ENCODE results near the gene STARD13.
A peak's percentile ranks its signal among the peaks of the same experiment; 100 is the strongest.

STARD13 gene

GRCh38 chr13:33204130-33204927 lies 81.2 kb downstream of the STARD13 start:
- Mint-ChIP-seq H3K27me3 (peaks cover 37% of the 10 kb centered on the region), H3K4me3 (no peak overlapping the region), H3K4me1 (ENCODE audit: low read depth) (peaks cover 25% of the 10 kb centered on the region), H3K36me3 (ENCODE audit: low read depth) (no peaks in the 10 kb centered on the region), H3K9me3 (no peaks in the 10 kb centered on the region), H3K27ac (no peak overlapping the region)
- no peak for DNase-seq

- H3K27me3 Mint-ChIP-seq = peaks cover 23% of the 10 kb centered on the region
- H3K4me1 Mint-ChIP-seq (ENCODE audit: low read depth) = peaks cover 25% of the 10 kb centered on the region
- H3K27ac Mint-ChIP-seq = no peak overlapping the region
- no peak overlapping the region for H3K4me3 Mint-ChIP-seq
- no peaks in the 10 kb centered on the region for H3K9me3 Mint-ChIP-seq
- H3K36me3 Mint-ChIP-seq (ENCODE audit: low read depth) = no peaks in the 10 kb centered on the region
- DNase-seq = no peak
Observed at GRCh38 chr13:33202644-33203169, 82.8 kb downstream of the STARD13 start.

GRCh38 chr13:33201659-33202058 lies 83.9 kb downstream of the STARD13 start:
- H3K36me3 Mint-ChIP-seq (ENCODE audit: low read depth) = no peaks in the 10 kb centered on the region
- no peak for DNase-seq
- H3K27me3 Mint-ChIP-seq = peaks cover 26% of the 10 kb centered on the region
- no peak overlapping the region for H3K4me3 Mint-ChIP-seq
- peaks cover 23% of the 10 kb centered on the region for H3K4me1 Mint-ChIP-seq (ENCODE audit: low read depth)
- H3K27ac Mint-ChIP-seq = no peak overlapping the region
- H3K9me3 Mint-ChIP-seq = no peaks in the 10 kb centered on the region

- DNase-seq = no peak
- Mint-ChIP-seq H3K4me3 (no peak overlapping the region), H3K36me3 (ENCODE audit: low read depth) (no peaks in the 10 kb centered on the region), H3K4me1 (ENCODE audit: low read depth) (peaks cover 12% of the 10 kb centered on the region), H3K27ac (no peak overlapping the region), H3K27me3 (peaks cover 19% of the 10 kb centered on the region), H3K9me3 (no peaks in the 10 kb centered on the region)
Observed at GRCh38 chr13:33199289-33199850, 86.2 kb downstream of the STARD13 start.

GRCh38 chr13:33197541-33197971 lies 88.0 kb downstream of the STARD13 start:
- Mint-ChIP-seq H3K4me1 (ENCODE audit: low read depth) (peaks cover 10% of the 10 kb centered on the region), H3K36me3 (ENCODE audit: low read depth) (no peaks in the 10 kb centered on the region), H3K9me3 (no peaks in the 10 kb centered on the region), H3K4me3 (no peak overlapping the region), H3K27ac (no peak overlapping the region), H3K27me3 (peaks cover 11% of the 10 kb centered on the region)
- no peak for DNase-seq

- no peaks in the 10 kb centered on the region for H3K36me3 Mint-ChIP-seq (ENCODE audit: low read depth)
- H3K27ac Mint-ChIP-seq = no peak overlapping the region
- DNase-seq = no peak
- H3K4me3 Mint-ChIP-seq = no peak overlapping the region
- peaks cover 7% of the 10 kb centered on the region for H3K4me1 Mint-ChIP-seq (ENCODE audit: low read depth)
- peaks cover 6% of the 10 kb centered on the region for H3K27me3 Mint-ChIP-seq
- H3K9me3 Mint-ChIP-seq = no peaks in the 10 kb centered on the region
Observed at GRCh38 chr13:33196767-33197166, 88.8 kb downstream of the STARD13 start.

GRCh38 chr13:33195693-33196464 lies 89.7 kb downstream of the STARD13 start:
- Mint-ChIP-seq H3K9me3 (no peaks in the 10 kb centered on the region), H3K27me3 (peaks cover 12% of the 10 kb centered on the region), H3K4me1 (ENCODE audit: low read depth) (peaks cover 7% of the 10 kb centered on the region), H3K4me3 (no peak overlapping the region), H3K36me3 (ENCODE audit: low read depth) (no peaks in the 10 kb centered on the region), H3K27ac (no peak overlapping the region)
- no peak for DNase-seq

- Mint-ChIP-seq H3K36me3 (ENCODE audit: low read depth) (no peaks in the 10 kb centered on the region), H3K4me3 (no peak overlapping the region), H3K27ac (no peak overlapping the region), H3K27me3 (peaks cover 12% of the 10 kb centered on the region), H3K9me3 (no peaks in the 10 kb centered on the region), H3K4me1 (ENCODE audit: low read depth) (peaks cover 7% of the 10 kb centered on the region)
- DNase-seq = no peak
Observed at GRCh38 chr13:33194820-33195692, 90.5 kb downstream of the STARD13 start.

- Mint-ChIP-seq H3K4me3 (no peak overlapping the region), H3K9me3 (no peaks in the 10 kb centered on the region), H3K27ac (no peak overlapping the region), H3K27me3 (peaks cover 12% of the 10 kb centered on the region), H3K36me3 (ENCODE audit: low read depth) (no peaks in the 10 kb centered on the region), H3K4me1 (ENCODE audit: low read depth) (peaks cover 8% of the 10 kb centered on the region)
- no peak for DNase-seq
Observed at GRCh38 chr13:33193428-33193974, 92.1 kb downstream of the STARD13 start.

GRCh38 chr13:33191425-33192210 lies 93.9 kb downstream of the STARD13 start:
- Mint-ChIP-seq H3K36me3 (ENCODE audit: low read depth) (no peaks in the 10 kb centered on the region), H3K4me3 (no peak overlapping the region), H3K4me1 (ENCODE audit: low read depth) (peaks cover 21% of the 10 kb centered on the region), H3K9me3 (no peaks in the 10 kb centered on the region), H3K27me3 (peaks cover 9% of the 10 kb centered on the region), H3K27ac (no peak overlapping the region)
- no peak for DNase-seq

- DNase-seq = no peak
- Mint-ChIP-seq H3K36me3 (ENCODE audit: low read depth) (no peaks in the 10 kb centered on the region), H3K27me3 (peaks cover 11% of the 10 kb centered on the region), H3K4me1 (ENCODE audit: low read depth) (peaks cover 21% of the 10 kb centered on the region), H3K9me3 (no peaks in the 10 kb centered on the region), H3K4me3 (no peak overlapping the region), H3K27ac (no peak overlapping the region)
Observed at GRCh38 chr13:33189470-33189869, 96.1 kb downstream of the STARD13 start.

- H3K4me1 Mint-ChIP-seq (ENCODE audit: low read depth) = peaks cover 17% of the 10 kb centered on the region
- H3K36me3 Mint-ChIP-seq (ENCODE audit: low read depth) = no peaks in the 10 kb centered on the region
- no peak overlapping the region for H3K4me3 Mint-ChIP-seq
- H3K27me3 Mint-ChIP-seq = peaks cover 16% of the 10 kb centered on the region
- H3K27ac Mint-ChIP-seq = peak overlapping the region; percentile 71
- H3K9me3 Mint-ChIP-seq = no peaks in the 10 kb centered on the region
- DNase-seq = no peak
Observed at GRCh38 chr13:33188093-33188882, 97.3 kb downstream of the STARD13 start.

Data from activated T-cell treated with anti-CD3 and anti-CD28 coated beads, Interleukin-2, amount 50 U/mL, for 24 hours (primary cell).